SU-DHL-6 (cell line): ENCODE results near the gene KNDC1.

ENCODE experiments used
- H2AFZ ChIP-seq: fragments of 200-600 bp; sonication (generic); 2 replicates; pipeline ENCODE4 v1.6.1; 2014; ENCODE audit warnings: low read depth, mild to moderate bottlenecking, moderate library complexity, mixed read lengths, antibody characterized with exemption, low read length; ENCODE audit not compliant: severe bottlenecking
- H3F3A ChIP-seq: fragments of 200-600 bp; shearing (Covaris generic); 2 replicates; pipeline ENCODE4 v1.6.0; 2016; ENCODE audit warnings: antibody characterized with exemption, mild to moderate bottlenecking; ENCODE audit not compliant: insufficient read depth
- H3K27ac ChIP-seq: fragments of 200-600 bp; sonication (generic); 2 replicates; pipeline ENCODE4 v1.5.1; 2016; ENCODE audit warnings: low read depth, mild to moderate bottlenecking, low read length, moderate library complexity, mixed read lengths
- H3K27me3 ChIP-seq: fragments of 200-600 bp; sonication (generic), shearing (Covaris generic); 2 replicates; pipeline ENCODE4 v1.6.0; 2014; ENCODE audit warnings: mild to moderate bottlenecking, low read length
- H3K36me3 ChIP-seq: fragments of 200-600 bp; sonication (generic); 2 replicates; pipeline ENCODE4 v1.6.1; 2014; ENCODE audit warnings: mild to moderate bottlenecking, low read length, mixed read lengths
- H3K4me2 ChIP-seq: fragments of 300-600, 200-600 bp; shearing (Covaris generic), sonication (generic); 2 replicates; pipeline ENCODE4 v1.6.0; 2014; ENCODE audit warnings: low read length, low read depth, mild to moderate bottlenecking; ENCODE audit not compliant: poor library complexity, severe bottlenecking
- H3K4me3 ChIP-seq: fragments of 200-600 bp; sonication (generic); 2 replicates; pipeline ENCODE4 v1.5.1; 2014; ENCODE audit warnings: antibody characterized with exemption, low read length, mild to moderate bottlenecking, mixed read lengths; ENCODE audit not compliant: insufficient read depth, poor library complexity, severe bottlenecking
- H3K79me2 ChIP-seq: fragments of 200-600 bp; sonication (generic); 2 replicates; pipeline ENCODE4 v1.6.1; 2014; ENCODE audit warnings: mild to moderate bottlenecking, low read length, moderate library complexity; ENCODE audit not compliant: insufficient read depth
- H3K9ac ChIP-seq: fragments of 200-600 bp; sonication (generic); 2 replicates; pipeline ENCODE4 v1.7.0; 2014; ENCODE audit warnings: mild to moderate bottlenecking, low read length
- H3K9me2 ChIP-seq: fragments of 200-600 bp; sonication (generic); replicated peaks from 2 replicates; pipeline ENCODE4 v1.6.1; 2014; ENCODE audit warnings: low read length; ENCODE audit not compliant: insufficient read depth
- H3K9me3 ChIP-seq: fragments of 200-600 bp; sonication (generic); 2 replicates; pipeline ENCODE4 v1.6.1; 2014; ENCODE audit warnings: low read length, mixed read lengths; ENCODE audit not compliant: insufficient read depth
- H4K20me1 ChIP-seq: fragments of 200-600 bp; sonication (generic); 2 replicates; pipeline ENCODE4 v1.6.1; 2014; ENCODE audit warnings: low read depth, mild to moderate bottlenecking, antibody characterized with exemption, low read length, moderate library complexity, mixed read lengths
- CTCF ChIP-seq: fragments of 200-600 bp; sonication (generic); IDR thresholded peaks from one replicate; pipeline ENCODE4 v1.5.1; 2017; ENCODE audit warnings: antibody characterized with exemption, mild to moderate bottlenecking, low read length, moderate library complexity; ENCODE audit not compliant: insufficient read depth, poor library complexity, severe bottlenecking
- EZH2phosphoT487 ChIP-seq: fragments of 200-600 bp; sonication (generic), shearing (Covaris generic); conservative IDR thresholded peaks from 2 replicates; pipeline ENCODE4 v1.6.1; 2018; ENCODE audit warnings: mild to moderate bottlenecking, antibody characterized with exemption, low read length, moderate library complexity, mixed read lengths

The KNDC1 gene

GRCh38 chr10:133183646-133184378 is 23.8 kb downstream of the KNDC1 start:
- H3K4me3 ChIP-seq = no peak overlapping the region
- no peaks in the 10 kb centered on the region for H3K36me3 ChIP-seq
- TF ChIP-seq CTCF = no peak
- TF ChIP-seq EZH2phosphoT487 = no peak
- no peaks in the 10 kb centered on the region for H3F3A ChIP-seq
- no peak overlapping the region for H3K27ac ChIP-seq
- no peaks in the 10 kb centered on the region for H3K9me3 ChIP-seq
- H3K27me3 ChIP-seq = no peaks in the 10 kb centered on the region
- no peak overlapping the region for H2AFZ ChIP-seq
- H3K4me2 ChIP-seq = no peak overlapping the region
- H3K9ac ChIP-seq = no peak overlapping the region
- no peaks in the 10 kb centered on the region for H3K9me2 ChIP-seq
- no peaks in the 10 kb centered on the region for H3K79me2 ChIP-seq
- no peaks in the 10 kb centered on the region for H4K20me1 ChIP-seq

- H4K20me1 ChIP-seq = no peaks in the 10 kb centered on the region
- no peaks in the 10 kb centered on the region for H3K9me2 ChIP-seq
- no peak overlapping the region for H3K9ac ChIP-seq
- H2AFZ ChIP-seq = no peak overlapping the region
- H3K9me3 ChIP-seq = no peaks in the 10 kb centered on the region
- H3K27me3 ChIP-seq = no peaks in the 10 kb centered on the region
- H3K4me2 ChIP-seq = no peak overlapping the region
- no peaks in the 10 kb centered on the region for H3K36me3 ChIP-seq
- no peaks in the 10 kb centered on the region for H3F3A ChIP-seq
- no peak overlapping the region for H3K4me3 ChIP-seq
- TF ChIP-seq EZH2phosphoT487 (no peak), CTCF (no peak)
- no peak overlapping the region for H3K27ac ChIP-seq
- H3K79me2 ChIP-seq = no peaks in the 10 kb centered on the region
These were observed 24.7 kb downstream of the KNDC1 start for GRCh38 chr10:133184591-133185244.

GRCh38 chr10:133185421-133185820 is 25.4 kb downstream of the KNDC1 start:
- no peaks in the 10 kb centered on the region for H3K27me3 ChIP-seq

More at GRCh38 chr10:133185421-133185820, 25.4 kb downstream of the KNDC1 start:
- TF ChIP-seq EZH2phosphoT487 (no peak), CTCF (no peak)
- Histone ChIP-seq H3K36me3 (no peaks in the 10 kb centered on the region), H3K79me2 (no peaks in the 10 kb centered on the region), H3K4me3 (no peak overlapping the region), H4K20me1 (no peaks in the 10 kb centered on the region), H3K9me2 (no peaks in the 10 kb centered on the region), H3K9me3 (no peaks in the 10 kb centered on the region), H3K27ac (no peak overlapping the region), H2AFZ (no peak overlapping the region), H3K4me2 (no peak overlapping the region), H3K9ac (no peak overlapping the region), H3F3A (no peaks in the 10 kb centered on the region)
